Fibroblast of villous mesenchyme (primary cell): Measurements from ENCODE around the gene CTNNA3. TPM values are rescaled to one million over a fixed set of nuclear protein-coding genes. Genes with fewer than 3 reads are reported as not detected.
A peak's percentile ranks its signal among the peaks of the same experiment; 100 is the strongest.

Source experiments
- DNase-seq: peaks from one replicate; pipeline ENCODE4 v3.0.0-alpha.2; 2010; ENCODE audit warnings: low read depth
- H3K4me3 ChIP-seq: 2 replicates; pipeline ENCODE4 v1.5.1; 2011; ENCODE audit warnings: low read depth, mild to moderate bottlenecking, low read length
- total RNA-seq: library from RNA; depleted of rRNA; stranded (reverse); fragments of >200 nt; gene quantifications from 2 replicates; pipeline ENCODE4 v1.2.3, GENCODE V29; 2012
- TF ChIP-seq, protein P1 (sequence below): IDR thresholded peaks from 2 replicates; pipeline ENCODE4 v1.5.1; 2012; ENCODE audit warnings: low read depth, mild to moderate bottlenecking, low read length; ENCODE audit not compliant: insufficient read depth

The CTNNA3 gene
- total RNA-seq, 1 donor: not detected

- TF ChIP-seq, protein P1, sequence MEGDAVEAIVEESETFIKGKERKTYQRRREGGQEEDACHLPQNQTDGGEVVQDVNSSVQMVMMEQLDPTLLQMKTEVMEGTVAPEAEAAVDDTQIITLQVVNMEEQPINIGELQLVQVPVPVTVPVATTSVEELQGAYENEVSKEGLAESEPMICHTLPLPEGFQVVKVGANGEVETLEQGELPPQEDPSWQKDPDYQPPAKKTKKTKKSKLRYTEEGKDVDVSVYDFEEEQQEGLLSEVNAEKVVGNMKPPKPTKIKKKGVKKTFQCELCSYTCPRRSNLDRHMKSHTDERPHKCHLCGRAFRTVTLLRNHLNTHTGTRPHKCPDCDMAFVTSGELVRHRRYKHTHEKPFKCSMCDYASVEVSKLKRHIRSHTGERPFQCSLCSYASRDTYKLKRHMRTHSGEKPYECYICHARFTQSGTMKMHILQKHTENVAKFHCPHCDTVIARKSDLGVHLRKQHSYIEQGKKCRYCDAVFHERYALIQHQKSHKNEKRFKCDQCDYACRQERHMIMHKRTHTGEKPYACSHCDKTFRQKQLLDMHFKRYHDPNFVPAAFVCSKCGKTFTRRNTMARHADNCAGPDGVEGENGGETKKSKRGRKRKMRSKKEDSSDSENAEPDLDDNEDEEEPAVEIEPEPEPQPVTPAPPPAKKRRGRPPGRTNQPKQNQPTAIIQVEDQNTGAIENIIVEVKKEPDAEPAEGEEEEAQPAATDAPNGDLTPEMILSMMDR: no peak
- H3K4me3 ChIP-seq: no peak overlapping the region
These were observed 1131.7 kb downstream of the CTNNA3 start for GRCh38 chr10:66564287-66564686.

DNA sequence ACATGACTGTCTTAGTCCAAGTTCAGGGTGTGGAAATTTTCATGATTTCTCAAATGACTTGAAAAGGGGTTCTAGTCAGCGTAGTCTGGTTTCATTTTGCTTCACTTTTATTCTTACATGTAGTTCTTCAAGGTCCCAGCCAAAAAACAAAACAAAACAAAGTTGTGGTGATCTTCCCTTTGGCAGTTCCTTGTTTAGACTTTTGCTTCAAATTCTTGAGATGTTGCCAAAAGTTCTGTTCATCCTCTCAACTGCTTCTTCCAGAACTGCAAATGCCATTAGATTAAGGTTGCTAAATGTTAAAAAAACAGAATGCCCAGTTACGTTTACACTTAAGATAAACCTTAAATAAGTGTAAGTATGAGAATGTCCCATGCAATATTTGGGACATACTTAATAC lies 1140.9 kb downstream of the CTNNA3 start:
- H3K4me3 ChIP-seq: no peak overlapping the region
- peak; percentile 48 for DNase-seq
- TF ChIP-seq, protein P1: no peak

More at GRCh38 chr10:66564287-66564686, 1131.7 kb downstream of the CTNNA3 start:
- no peak for DNase-seq

DNA sequence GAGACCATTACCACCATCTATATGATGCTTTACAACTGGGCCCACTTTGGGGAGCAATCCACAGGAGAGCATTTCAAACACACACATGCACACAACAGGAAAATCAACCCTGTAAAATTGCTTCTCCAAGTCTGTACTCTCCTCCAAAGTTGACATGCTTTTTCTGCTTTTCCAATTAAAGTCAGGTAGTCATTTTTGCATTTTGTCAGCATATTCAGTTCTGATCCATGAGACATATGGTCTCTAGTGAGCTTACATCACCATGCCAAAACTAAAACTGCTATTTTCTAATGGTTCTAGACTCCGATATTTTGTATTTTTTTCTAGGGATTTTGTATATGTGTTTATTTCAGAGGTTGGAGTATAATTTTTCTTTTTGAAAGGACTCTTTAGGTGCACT lies 1143.7 kb downstream of the CTNNA3 start:
- DNase-seq: no peak
- no peak overlapping the region for H3K4me3 ChIP-seq
- TF ChIP-seq, protein P1: no peak

GRCh38 chr10:66550351-66550750 lies 1145.6 kb downstream of the CTNNA3 start:
- TF ChIP-seq, protein P1: no peak
- no peak overlapping the region for H3K4me3 ChIP-seq
- DNase-seq: no peak

DNA sequence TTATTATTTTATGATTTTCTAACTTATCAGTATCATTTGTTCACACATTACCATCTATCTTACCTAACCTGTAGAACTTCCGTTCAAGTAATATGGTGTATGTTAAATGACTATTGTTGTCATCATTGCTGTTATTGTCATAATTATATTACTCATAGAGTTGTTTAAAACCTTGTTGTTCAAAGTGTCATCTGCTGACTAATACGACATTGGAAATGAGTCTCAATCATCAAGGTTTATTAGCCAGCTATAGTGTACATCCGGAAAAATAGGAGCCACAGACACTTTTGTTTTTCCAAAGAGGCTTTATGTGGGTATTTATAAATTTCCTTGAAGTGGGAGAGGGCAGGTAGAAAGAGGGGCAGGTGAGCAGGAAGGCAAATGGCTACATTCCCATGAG lies 1157.1 kb downstream of the CTNNA3 start:
- DNase-seq: no peak
- no peak overlapping the region for H3K4me3 ChIP-seq
- TF ChIP-seq, protein P1: no peak

DNA sequence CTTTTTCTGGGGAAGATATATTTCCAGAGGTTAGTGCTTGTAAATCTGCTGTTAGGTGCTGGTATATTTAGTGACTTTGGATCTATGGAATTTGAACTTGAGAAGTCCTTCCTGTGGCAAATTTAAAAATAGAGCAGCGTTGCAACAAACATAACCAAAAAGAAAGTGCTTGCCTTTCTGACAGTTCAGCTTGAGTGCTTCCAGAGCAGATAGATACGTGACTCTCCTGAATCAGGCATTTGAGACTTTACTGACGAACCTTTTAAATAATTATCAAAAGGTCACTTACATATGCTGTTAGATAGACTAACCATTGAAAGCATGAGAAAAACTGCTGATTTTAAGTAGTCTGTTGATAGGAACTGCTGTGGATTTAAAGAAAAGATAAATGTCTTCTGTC lies 1157.6 kb downstream of the CTNNA3 start:
- H3K4me3 ChIP-seq: no peak overlapping the region
- DNase-seq: peak; percentile 1
- TF ChIP-seq, protein P1: no peak

- no peak for DNase-seq
- TF ChIP-seq, protein P1: no peak
- no peak overlapping the region for H3K4me3 ChIP-seq
These were observed 1158.8 kb downstream of the CTNNA3 start for GRCh38 chr10:66537186-66537585.
